Loucy (cell line): ENCODE data around the gene BBX.

Experiments used
- H2AFZ ChIP-seq: fragments of 200-600 bp; sonication (generic); 2 replicates; pipeline ENCODE4 v1.6.0; 2016; ENCODE audit warnings: antibody characterized with exemption, mild to moderate bottlenecking, low read length, moderate library complexity
- H3F3A ChIP-seq: fragments of 200-600 bp; 2 replicates; pipeline ENCODE4 v1.6.0; 2016; ENCODE audit warnings: antibody characterized with exemption, low read depth, mild to moderate bottlenecking
- H3K27me3 ChIP-seq: fragments of 200-600 bp; sonication (generic); 2 replicates; pipeline ENCODE4 v1.6.1; 2014; ENCODE audit warnings: low read length, mild to moderate bottlenecking; ENCODE audit not compliant: insufficient read depth, poor library complexity, severe bottlenecking
- H3K36me3 ChIP-seq: fragments of 200-600 bp; sonication (generic); 2 replicates; pipeline ENCODE4 v1.6.1; 2016; ENCODE audit warnings: low read length; ENCODE audit not compliant: insufficient read depth
- H3K4me1 ChIP-seq: fragments of 200-600 bp; sonication (generic); 2 replicates; pipeline ENCODE4 v1.5.1; 2014; ENCODE audit warnings: low read length, mild to moderate bottlenecking; ENCODE audit not compliant: insufficient read depth, poor library complexity, severe bottlenecking
- H3K4me2 ChIP-seq: fragments of 200-600 bp; sonication (generic); 2 replicates; pipeline ENCODE4 v1.6.0; 2014; ENCODE audit warnings: antibody characterized with exemption, low read length, low read depth, mild to moderate bottlenecking; ENCODE audit not compliant: poor library complexity, severe bottlenecking
- H3K4me3 ChIP-seq: fragments of 200-600 bp; sonication (generic); 2 replicates; pipeline ENCODE4 v1.5.1; 2014; ENCODE audit warnings: low read length, mild to moderate bottlenecking, mixed read lengths; ENCODE audit not compliant: poor library complexity, severe bottlenecking
- H3K79me2 ChIP-seq: fragments of 200-600 bp; sonication (generic); 2 replicates; pipeline ENCODE4 v1.6.1; 2014; ENCODE audit warnings: low read length; ENCODE audit not compliant: insufficient read depth
- H3K9ac ChIP-seq: fragments of 200-600 bp; sonication (generic); 2 replicates; pipeline ENCODE4 v1.6.0; 2014; ENCODE audit warnings: mild to moderate bottlenecking, low read depth, low read length, moderate library complexity; ENCODE audit not compliant: poor library complexity, severe bottlenecking
- H3K9me2 ChIP-seq: fragments of 200-600 bp; sonication (generic); replicated peaks from 2 replicates; pipeline ENCODE4 v1.6.1; 2016; ENCODE audit warnings: low read depth, low read length, mixed read lengths
- H3K9me3 ChIP-seq: fragments of 200-600 bp; sonication (generic); 2 replicates; pipeline ENCODE4 v1.6.1; 2014; ENCODE audit warnings: mild to moderate bottlenecking, antibody characterized with exemption, low read length, low read depth; ENCODE audit not compliant: insufficient read depth
- H4K20me1 ChIP-seq: fragments of 200-600 bp; sonication (generic); 2 replicates; pipeline ENCODE4 v1.6.0; 2014; ENCODE audit warnings: antibody characterized with exemption, low read length, mild to moderate bottlenecking; ENCODE audit not compliant: insufficient read depth, poor library complexity, severe bottlenecking
- EZH2phosphoT487 ChIP-seq: fragments of 200-600 bp; IDR thresholded peaks from 2 replicates; pipeline ENCODE4 v1.6.1; 2018; ENCODE audit warnings: antibody characterized with exemption, mild to moderate bottlenecking, moderate library complexity, borderline replicate concordance
- TF ChIP-seq, protein P1 (sequence below): fragments of 200-600 bp; sonication (generic); conservative IDR thresholded peaks from 2 replicates; pipeline ENCODE4 v1.5.1; 2014; ENCODE audit warnings: mild to moderate bottlenecking, antibody characterized with exemption, low read length

BBX gene

DNA sequence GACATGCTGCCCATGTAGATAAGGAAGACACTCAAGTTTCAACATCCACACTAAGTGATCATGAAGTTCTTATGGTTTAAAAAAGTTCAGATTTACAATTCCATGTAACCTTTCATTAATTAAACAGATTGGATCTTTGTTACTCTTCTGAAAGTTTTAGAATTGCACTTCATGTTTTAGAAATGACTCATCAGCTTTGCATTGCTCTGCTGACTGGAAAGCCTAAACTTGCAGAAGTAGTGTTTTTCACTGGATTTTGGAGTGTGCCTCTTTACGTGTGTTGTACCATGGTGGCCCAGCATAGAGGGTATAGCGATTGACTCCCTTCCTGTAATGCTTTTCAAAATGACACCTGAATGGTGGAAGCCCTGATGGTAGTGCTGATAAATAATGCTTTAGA is 157.9 kb downstream of the BBX start:
- Histone ChIP-seq H3K27me3 (no peaks in the 10 kb centered on the region), H3F3A (no peaks in the 10 kb centered on the region), H4K20me1 (peaks cover 19% of the 10 kb centered on the region), H3K9ac (no peak overlapping the region), H3K4me3 (no peak overlapping the region), H3K4me1 (peaks cover 32% of the 10 kb centered on the region), H2AFZ (no peak overlapping the region), H3K4me2 (no peak overlapping the region), H3K79me2 (peaks cover 11% of the 10 kb centered on the region), H3K36me3 (no peaks in the 10 kb centered on the region), H3K9me3 (no peaks in the 10 kb centered on the region), H3K9me2 (no peaks in the 10 kb centered on the region)
- TF ChIP-seq, protein P1, sequence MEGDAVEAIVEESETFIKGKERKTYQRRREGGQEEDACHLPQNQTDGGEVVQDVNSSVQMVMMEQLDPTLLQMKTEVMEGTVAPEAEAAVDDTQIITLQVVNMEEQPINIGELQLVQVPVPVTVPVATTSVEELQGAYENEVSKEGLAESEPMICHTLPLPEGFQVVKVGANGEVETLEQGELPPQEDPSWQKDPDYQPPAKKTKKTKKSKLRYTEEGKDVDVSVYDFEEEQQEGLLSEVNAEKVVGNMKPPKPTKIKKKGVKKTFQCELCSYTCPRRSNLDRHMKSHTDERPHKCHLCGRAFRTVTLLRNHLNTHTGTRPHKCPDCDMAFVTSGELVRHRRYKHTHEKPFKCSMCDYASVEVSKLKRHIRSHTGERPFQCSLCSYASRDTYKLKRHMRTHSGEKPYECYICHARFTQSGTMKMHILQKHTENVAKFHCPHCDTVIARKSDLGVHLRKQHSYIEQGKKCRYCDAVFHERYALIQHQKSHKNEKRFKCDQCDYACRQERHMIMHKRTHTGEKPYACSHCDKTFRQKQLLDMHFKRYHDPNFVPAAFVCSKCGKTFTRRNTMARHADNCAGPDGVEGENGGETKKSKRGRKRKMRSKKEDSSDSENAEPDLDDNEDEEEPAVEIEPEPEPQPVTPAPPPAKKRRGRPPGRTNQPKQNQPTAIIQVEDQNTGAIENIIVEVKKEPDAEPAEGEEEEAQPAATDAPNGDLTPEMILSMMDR = no peak
- no peak for TF ChIP-seq EZH2phosphoT487

DNA sequence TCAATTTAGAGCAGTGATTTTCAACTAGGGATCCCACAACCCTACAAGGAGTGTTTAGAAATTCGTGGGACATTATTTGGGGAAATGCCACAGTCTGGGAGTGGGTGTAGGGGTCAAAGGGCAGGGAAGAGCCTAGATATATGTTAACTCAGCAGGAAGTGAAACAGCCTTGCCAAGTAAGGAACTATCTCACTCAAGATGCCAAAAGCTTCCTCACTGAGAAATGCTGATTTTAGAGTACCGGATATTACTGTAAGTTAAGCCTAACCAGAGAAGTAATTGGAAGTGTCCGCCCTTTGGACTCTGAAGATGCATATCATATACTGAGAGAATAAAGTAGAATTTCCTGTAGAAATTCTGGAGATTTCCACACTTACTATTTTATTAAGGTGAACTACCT is 158.6 kb downstream of the BBX start:
- H3K4me3 ChIP-seq = no peak overlapping the region
- H3K9ac ChIP-seq = no peak overlapping the region
- no peaks in the 10 kb centered on the region for H3F3A ChIP-seq
- H3K27me3 ChIP-seq = no peaks in the 10 kb centered on the region
- H3K4me1 ChIP-seq = peaks cover 34% of the 10 kb centered on the region
- TF ChIP-seq, protein P1 = no peak
- TF ChIP-seq EZH2phosphoT487 = no peak
- H3K9me2 ChIP-seq = no peaks in the 10 kb centered on the region
- no peak overlapping the region for H2AFZ ChIP-seq
- no peaks in the 10 kb centered on the region for H3K9me3 ChIP-seq
- peaks cover 18% of the 10 kb centered on the region for H3K79me2 ChIP-seq
- H3K36me3 ChIP-seq = no peaks in the 10 kb centered on the region
- H4K20me1 ChIP-seq = peaks cover 16% of the 10 kb centered on the region
- no peak overlapping the region for H3K4me2 ChIP-seq

GRCh38 chr3:107682580-107682979 is 159.8 kb downstream of the BBX start:
- H3K9ac ChIP-seq = no peak overlapping the region
- H4K20me1 ChIP-seq = peaks cover 12% of the 10 kb centered on the region
- peaks cover 24% of the 10 kb centered on the region for H3K79me2 ChIP-seq
- no peak overlapping the region for H3K4me2 ChIP-seq
- H3K9me3 ChIP-seq = no peaks in the 10 kb centered on the region
- peaks cover 34% of the 10 kb centered on the region for H3K4me1 ChIP-seq
- TF ChIP-seq, protein P1 = no peak
- TF ChIP-seq EZH2phosphoT487 = no peak
- no peaks in the 10 kb centered on the region for H3K36me3 ChIP-seq
- no peaks in the 10 kb centered on the region for H3K27me3 ChIP-seq
- H3K4me3 ChIP-seq = no peak overlapping the region
- no peaks in the 10 kb centered on the region for H3F3A ChIP-seq
- H3K9me2 ChIP-seq = no peaks in the 10 kb centered on the region
- H2AFZ ChIP-seq = no peak overlapping the region
